CD14-positive monocyte (primary cell): Measurements from ENCODE around the gene EDC3. TPM values are rescaled to one million over a fixed set of nuclear protein-coding genes. Genes with fewer than 3 reads are reported as not detected.
A peak's percentile ranks its signal among the peaks of the same experiment; 100 is the strongest.

Source experiments
- DNase-seq, 3 donors: peaks; one replicate each; pipeline ENCODE4 v3.0.0-alpha.2; 2011 to 2022
- H2AFZ ChIP-seq: 2 replicates; pipeline ENCODE4 v1.6.0; 2012; ENCODE audit warnings: mild to moderate bottlenecking, low read depth, low read length, inconsistent platforms; ENCODE audit not compliant: insufficient read depth, poor library complexity, severe bottlenecking
- H3K27ac ChIP-seq, 2 donors: 1 replicate in 1 of 2; 2 replicates in 1 of 2; pipeline ENCODE4 v1.5.1; 2012 to 2013; ENCODE audit warnings: low read length in 2 of 2, control low read depth in 1 of 2, inconsistent platforms in 1 of 2, low read depth in 1 of 2, mild to moderate bottlenecking in 1 of 2
- H3K27me3 ChIP-seq, 2 donors: one replicate each; pipeline versions ENCODE4 v1.6.0 to v1.6.1; 2011 to 2013; ENCODE audit warnings: low read length in 2 of 2; ENCODE audit not compliant: control insufficient read depth in 2 of 2, insufficient read depth in 2 of 2
- H3K36me3 ChIP-seq, 2 donors: replicated peaks in 1 of 2; 1 replicate in 1 of 2; 2 replicates in 1 of 2; pipeline versions ENCODE4 v1.5.1 to v1.6.1; 2012 to 2013; ENCODE audit warnings: low read length in 2 of 2, control low read depth in 1 of 2, inconsistent platforms in 1 of 2, mild to moderate bottlenecking in 1 of 2; ENCODE audit not compliant: insufficient read depth in 2 of 2, control insufficient read depth in 1 of 2
- H3K4me1 ChIP-seq, 2 donors: 1 replicate in 1 of 2; 2 replicates in 1 of 2; pipeline versions ENCODE4 v1.5.1 to v1.6.1; 2012 to 2013; ENCODE audit warnings: low read length in 2 of 2, control low read depth in 1 of 2, inconsistent platforms in 1 of 2, mild to moderate bottlenecking in 1 of 2, moderate library complexity in 1 of 2; ENCODE audit not compliant: insufficient read depth in 2 of 2, control insufficient read depth in 1 of 2
- H3K4me2 ChIP-seq: replicated peaks from 2 replicates; pipeline ENCODE3; 2012; ENCODE audit warnings: low read length, moderate library complexity, mild to moderate bottlenecking; ENCODE audit not compliant: poor library complexity, severe bottlenecking; ENCODE audit errors: extremely low read depth
- H3K4me3 ChIP-seq, 3 experiments: fragments of 200-600 bp in 1 of 3; sonication (generic) in 1 of 3; replicated peaks in 1 of 3; 1 replicate in 2 of 3; 2 replicates in 1 of 3; pipeline ENCODE4 v1.5.1; 2011 to 2013; ENCODE audit warnings: low read length in 3 of 3, mild to moderate bottlenecking in 3 of 3, control low read depth in 2 of 3, low read depth in 2 of 3, inconsistent platforms in 1 of 3, moderate library complexity in 1 of 3
- H3K79me2 ChIP-seq: 2 replicates; pipeline ENCODE4 v1.6.0; 2012; ENCODE audit warnings: mild to moderate bottlenecking, control low read depth, inconsistent platforms, low read length, moderate library complexity; ENCODE audit not compliant: insufficient read depth
- H3K9ac ChIP-seq: 2 replicates; pipeline ENCODE4 v1.6.0; 2017; ENCODE audit warnings: low read length, mild to moderate bottlenecking; ENCODE audit not compliant: insufficient read depth, poor library complexity, severe bottlenecking
- H3K9me3 ChIP-seq, 2 donors: replicated peaks in 1 of 2; 1 replicate in 1 of 2; 2 replicates in 1 of 2; pipeline versions ENCODE4 v1.5.1 to v1.6.1; 2012 to 2013; ENCODE audit warnings: low read length in 2 of 2, control low read depth in 1 of 2; ENCODE audit not compliant: control insufficient read depth in 1 of 2, insufficient read depth in 1 of 2
- H4K20me1 ChIP-seq: 2 replicates; pipeline ENCODE4 v1.6.0; 2012; ENCODE audit warnings: mild to moderate bottlenecking, low read length, control low read depth, moderate library complexity; ENCODE audit not compliant: insufficient read depth
- H3K27ac Mint-ChIP-seq, 7 donors: one replicate each; pipeline ENCODE4 v1.8.0; 2020; ENCODE audit warnings: mild to moderate bottlenecking in 7 of 7, mixed read lengths in 7 of 7, moderate library complexity in 6 of 7, inconsistent platforms in 2 of 7
- H3K27me3 Mint-ChIP-seq, 3 donors: one replicate each; pipeline ENCODE4 v1.8.0; 2021 to 2022; ENCODE audit warnings: low read depth in 3 of 3, mild to moderate bottlenecking in 3 of 3, mixed read lengths in 3 of 3, moderate library complexity in 3 of 3, inconsistent platforms in 1 of 3
- H3K36me3 Mint-ChIP-seq, 2 donors: one replicate each; pipeline ENCODE4 v1.8.0; 2020; ENCODE audit warnings: mixed read lengths in 2 of 2, inconsistent platforms in 1 of 2, mild to moderate bottlenecking in 1 of 2
- H3K4me1 Mint-ChIP-seq: one replicate; pipeline ENCODE4 v1.8.0; 2020; ENCODE audit warnings: mild to moderate bottlenecking, mixed read lengths
- H3K4me3 Mint-ChIP-seq, 2 donors: one replicate each; pipeline ENCODE4 v1.8.0; 2020; ENCODE audit warnings: mild to moderate bottlenecking in 2 of 2, mixed read lengths in 2 of 2, moderate library complexity in 1 of 2
- H3K9me3 Mint-ChIP-seq, 7 donors: one replicate each; pipeline ENCODE4 v1.8.0; 2020 to 2022; ENCODE audit warnings: mixed read lengths in 7 of 7, mild to moderate bottlenecking in 6 of 7, moderate library complexity in 6 of 7, inconsistent platforms in 2 of 7
- WGBS: methylation state at CpG from one replicate; pipeline ENCODE4 v1.1.5; 2013; ENCODE audit warnings: missing lambda C conversion rate; ENCODE audit not compliant: insufficient coverage; 5-methylcytosine and 5-hydroxymethylcytosine counted together
- intact Hi-C, 2 donors: fragments of 100-400 bp; cut with micrococcal nuclease; formaldehyde crosslinking; loops; one replicate each; pipeline versions ENCODE4 v1.15.0 to v1.15.1; 2023
- polyA plus RNA-seq, 3 donors: library from polyadenylated mRNA; depleted of rRNA in 1 of 3; unstranded in 2 of 3; stranded (reverse) in 1 of 3; fragments of 300-500 nt in 2 of 3; fragments of >200 nt in 1 of 3; fragmentation: Illumina TruSeq in 2 of 3; gene quantifications; 1 replicate in 2 of 3; 2 replicates in 1 of 3; pipeline ENCODE4 v1.2.3, GENCODE V29; 2012 to 2021
- TF ChIP-seq, protein P1 (sequence below): fragments of 200-600 bp; IDR thresholded peaks from one replicate; pipeline ENCODE4 v1.8.0; 2022; ENCODE audit warnings: antibody characterized with exemption, mild to moderate bottlenecking

Gene EDC3
- polyA plus RNA-seq, 3 donors = 10.0 to 14.9 (median 10.5) TPM

DNA sequence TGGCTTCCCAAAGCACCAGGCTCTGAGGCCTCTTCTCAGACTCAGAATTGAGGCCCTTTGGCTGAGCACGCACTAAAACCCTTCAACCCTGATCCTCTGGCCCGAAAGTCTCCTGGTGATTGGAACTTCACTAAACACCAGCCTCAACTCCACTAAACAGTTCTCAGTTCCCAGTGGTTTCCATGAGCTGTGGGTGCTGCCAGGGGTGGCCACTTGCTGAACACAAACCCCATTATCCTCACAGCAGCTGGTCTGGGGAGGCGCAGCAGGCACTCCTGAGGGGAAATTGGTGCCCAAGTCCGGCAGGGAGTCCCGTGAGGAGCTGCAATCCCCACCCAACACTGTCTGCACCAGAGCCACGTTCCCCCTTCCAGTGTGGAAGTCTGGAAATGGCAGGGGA is 84.0 kb downstream of the EDC3 start:
- no peak overlapping the region for H3K4me3 Mint-ChIP-seq
- H3K36me3 Mint-ChIP-seq = no peaks in the 10 kb centered on the region
- intact Hi-C loops = loop anchor here in 1 of 2 donors (2.0 to 10.0 kb wide), 3 partner anchors 13 to 147 kb away; partner anchors contain the start of genes ARID3B and UBL7

DNA sequence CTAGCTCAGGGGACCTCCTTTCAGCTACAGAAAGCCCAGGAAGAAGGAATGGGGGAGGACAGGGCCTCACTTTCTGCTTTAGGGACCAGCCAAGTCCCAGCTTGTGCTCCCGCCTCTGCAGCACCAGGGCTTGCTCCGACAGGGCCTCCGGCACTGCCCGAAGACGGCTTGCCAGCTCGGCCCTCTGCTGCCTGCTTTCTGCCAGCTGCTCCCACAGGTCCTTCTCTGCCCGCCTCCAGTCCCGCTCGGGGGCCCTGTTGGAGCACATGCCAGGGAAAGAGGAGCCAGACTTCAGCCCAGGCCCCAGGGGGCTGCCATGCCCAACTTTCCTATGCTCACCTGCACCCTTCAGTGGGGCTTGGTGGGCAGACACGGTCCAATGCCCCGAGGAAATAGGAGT is 84.5 kb downstream of the EDC3 start:
- Mint-ChIP-seq H3K27ac (peak overlapping the region in 1 of 7 donors; percentile 37), H3K4me3 (no peak overlapping the region), H3K36me3 (no peaks in the 10 kb centered on the region), H3K4me1 (peaks cover 5% of the 10 kb centered on the region), H3K27me3 (peaks cover 3 to 8% (median 5%) of the 10 kb centered on the region in 3 donors), H3K9me3 (no peaks in the 10 kb centered on the region)
- H3K27me3 ChIP-seq = no peaks in the 10 kb centered on the region
- DNase-seq = no peak
- H3K9ac ChIP-seq = no peak overlapping the region
- peaks cover 12% of the 10 kb centered on the region for H3K79me2 ChIP-seq
- H3K27ac ChIP-seq = no peak overlapping the region
- TF ChIP-seq, protein P1, sequence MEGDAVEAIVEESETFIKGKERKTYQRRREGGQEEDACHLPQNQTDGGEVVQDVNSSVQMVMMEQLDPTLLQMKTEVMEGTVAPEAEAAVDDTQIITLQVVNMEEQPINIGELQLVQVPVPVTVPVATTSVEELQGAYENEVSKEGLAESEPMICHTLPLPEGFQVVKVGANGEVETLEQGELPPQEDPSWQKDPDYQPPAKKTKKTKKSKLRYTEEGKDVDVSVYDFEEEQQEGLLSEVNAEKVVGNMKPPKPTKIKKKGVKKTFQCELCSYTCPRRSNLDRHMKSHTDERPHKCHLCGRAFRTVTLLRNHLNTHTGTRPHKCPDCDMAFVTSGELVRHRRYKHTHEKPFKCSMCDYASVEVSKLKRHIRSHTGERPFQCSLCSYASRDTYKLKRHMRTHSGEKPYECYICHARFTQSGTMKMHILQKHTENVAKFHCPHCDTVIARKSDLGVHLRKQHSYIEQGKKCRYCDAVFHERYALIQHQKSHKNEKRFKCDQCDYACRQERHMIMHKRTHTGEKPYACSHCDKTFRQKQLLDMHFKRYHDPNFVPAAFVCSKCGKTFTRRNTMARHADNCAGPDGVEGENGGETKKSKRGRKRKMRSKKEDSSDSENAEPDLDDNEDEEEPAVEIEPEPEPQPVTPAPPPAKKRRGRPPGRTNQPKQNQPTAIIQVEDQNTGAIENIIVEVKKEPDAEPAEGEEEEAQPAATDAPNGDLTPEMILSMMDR = no peak
- no peaks in the 10 kb centered on the region for H3K36me3 ChIP-seq
- peaks cover 4 to 12% of the 10 kb centered on the region in 2 donors for H3K4me1 ChIP-seq
- no peak overlapping the region for H3K4me3 ChIP-seq
- 95% methylated on average over 11 of the region's 11 CpGs for WGBS
- H2AFZ ChIP-seq = no peak overlapping the region
- no peaks in the 10 kb centered on the region for H3K9me3 ChIP-seq
- intact Hi-C loops = loop anchor here in 1 of 2 donors (10.0 kb wide), 2 partner anchors 67 to 147 kb away; partner anchors contain the start of genes ARID3B and UBL7
- H4K20me1 ChIP-seq = peaks cover 2% of the 10 kb centered on the region
- no peak overlapping the region for H3K4me2 ChIP-seq

More for the DNA sequence above, 84.0 kb downstream of the EDC3 start:
- Histone ChIP-seq H3K79me2 (peaks cover 17% of the 10 kb centered on the region), H3K27me3 (no peaks in the 10 kb centered on the region), H2AFZ (no peak overlapping the region), H3K9ac (no peak overlapping the region), H3K36me3 (no peaks in the 10 kb centered on the region), H3K4me1 (peaks cover 9 to 16% of the 10 kb centered on the region in 2 donors), H3K9me3 (no peaks in the 10 kb centered on the region), H3K27ac (no peak overlapping the region), H3K4me2 (no peak overlapping the region), H3K4me3 (no peak overlapping the region), H4K20me1 (peaks cover 7% of the 10 kb centered on the region)
- WGBS = 93% methylated on average over 2 of the region's 6 CpGs
- peaks cover 3 to 8% (median 5%) of the 10 kb centered on the region in 3 donors for H3K27me3 Mint-ChIP-seq
- no peaks in the 10 kb centered on the region for H3K9me3 Mint-ChIP-seq
- peaks cover 10% of the 10 kb centered on the region for H3K4me1 Mint-ChIP-seq
- TF ChIP-seq, protein P1 = no peak
- no peak for DNase-seq
- H3K27ac Mint-ChIP-seq = no peak overlapping the region
